Ureter (tissue), 1 donor: ENCODE results near the gene METTL25. TPM values are rescaled to one million over a fixed set of nuclear protein-coding genes. Genes with fewer than 3 reads are reported as not detected.
"Not testable (repeated sequence)": the region's sequence is repeated elsewhere in the genome, so short reads cannot be mapped to it uniquely, and the experiment has no call there.

ENCODE experiments used
- DNase-seq: peaks from one replicate; pipeline ENCODE4 v3.0.0-alpha.2; 2020; ENCODE audit warnings: low spot score
- total RNA-seq: library from RNA; stranded (reverse); gene quantifications from one replicate; pipeline ENCODE4 v1.2.4, GENCODE V29; 2023
- donor health status: DM: yes; HTN: yes; CAD: no.

METTL25 gene, protein sequence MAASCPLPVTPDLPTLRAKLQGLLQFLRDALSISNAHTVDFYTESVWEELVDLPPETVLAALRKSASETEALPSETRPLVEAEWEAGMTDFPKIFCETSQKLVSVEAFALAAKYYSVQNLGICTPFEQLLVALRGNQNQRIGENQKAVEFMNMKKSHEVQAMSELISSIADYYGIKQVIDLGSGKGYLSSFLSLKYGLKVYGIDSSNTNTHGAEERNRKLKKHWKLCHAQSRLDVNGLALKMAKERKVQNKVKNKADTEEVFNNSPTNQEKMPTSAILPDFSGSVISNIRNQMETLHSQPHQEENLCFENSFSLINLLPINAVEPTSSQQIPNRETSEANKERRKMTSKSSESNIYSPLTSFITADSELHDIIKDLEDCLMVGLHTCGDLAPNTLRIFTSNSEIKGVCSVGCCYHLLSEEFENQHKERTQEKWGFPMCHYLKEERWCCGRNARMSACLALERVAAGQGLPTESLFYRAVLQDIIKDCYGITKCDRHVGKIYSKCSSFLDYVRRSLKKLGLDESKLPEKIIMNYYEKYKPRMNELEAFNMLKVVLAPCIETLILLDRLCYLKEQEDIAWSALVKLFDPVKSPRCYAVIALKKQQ
- 17.5 TPM for total RNA-seq

GRCh38 chr12:82358200-82359114 lies at the start of gene METTL25, which contains the start of gene CCDC59:
TSS of gene METTL25 (plus strand) at chr12:82358529. CDS start at chr12:82358566, 37 bp downstream.
TSS of gene CCDC59 (minus strand) at chr12:82358387. CDS start at chr12:82358376, 11 bp downstream.
- peak; percentile 98 for DNase-seq

DNA sequence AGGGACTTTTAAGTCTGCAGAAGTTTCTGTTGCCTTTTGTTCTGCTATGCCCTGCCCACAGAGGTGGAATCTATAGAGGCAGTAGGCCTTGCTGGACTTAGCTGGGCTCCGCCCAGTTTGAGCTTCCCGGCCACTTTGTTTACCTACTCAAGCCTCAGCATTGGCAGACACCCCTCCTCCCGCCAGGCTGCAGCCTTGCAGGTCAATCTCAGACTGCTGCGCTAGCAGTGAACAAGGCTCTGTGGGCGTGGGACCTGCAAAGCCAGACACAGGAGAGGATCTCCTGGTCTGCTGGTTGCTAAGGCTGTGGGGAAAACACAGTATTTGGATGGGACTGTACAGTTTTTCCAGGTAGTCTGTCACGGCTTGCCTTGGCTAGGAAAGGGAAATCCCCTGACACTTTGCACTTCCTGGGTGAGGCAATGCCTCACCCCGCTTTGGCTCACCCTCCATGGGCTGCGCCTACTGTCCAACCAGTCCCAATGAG lies 43.9 kb upstream of the METTL25 start:
- no peak for DNase-seq

DNA sequence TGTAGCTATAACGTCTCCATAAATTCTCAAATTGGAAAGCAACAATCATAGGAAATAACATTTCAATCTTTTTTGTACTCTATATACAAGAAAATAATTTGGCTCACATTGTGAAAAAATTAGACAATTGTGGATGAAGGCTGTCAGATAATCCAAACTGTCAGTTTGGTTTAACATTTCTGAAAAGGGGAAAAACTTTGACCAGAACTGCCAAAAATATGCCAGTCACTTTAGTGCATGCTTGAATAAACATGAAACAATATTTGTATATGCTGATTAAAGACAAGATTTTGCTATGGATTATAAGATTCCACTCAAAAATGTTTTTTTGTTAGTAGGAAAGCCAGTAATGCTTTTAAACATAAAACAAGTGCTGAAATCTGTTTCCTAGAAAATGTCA lies 39.1 kb upstream of the METTL25 start:
- no peak for DNase-seq

GRCh38 chr12:82325540-82326336 lies 32.6 kb upstream of the METTL25 start:
- DNase-seq = no peak

DNA sequence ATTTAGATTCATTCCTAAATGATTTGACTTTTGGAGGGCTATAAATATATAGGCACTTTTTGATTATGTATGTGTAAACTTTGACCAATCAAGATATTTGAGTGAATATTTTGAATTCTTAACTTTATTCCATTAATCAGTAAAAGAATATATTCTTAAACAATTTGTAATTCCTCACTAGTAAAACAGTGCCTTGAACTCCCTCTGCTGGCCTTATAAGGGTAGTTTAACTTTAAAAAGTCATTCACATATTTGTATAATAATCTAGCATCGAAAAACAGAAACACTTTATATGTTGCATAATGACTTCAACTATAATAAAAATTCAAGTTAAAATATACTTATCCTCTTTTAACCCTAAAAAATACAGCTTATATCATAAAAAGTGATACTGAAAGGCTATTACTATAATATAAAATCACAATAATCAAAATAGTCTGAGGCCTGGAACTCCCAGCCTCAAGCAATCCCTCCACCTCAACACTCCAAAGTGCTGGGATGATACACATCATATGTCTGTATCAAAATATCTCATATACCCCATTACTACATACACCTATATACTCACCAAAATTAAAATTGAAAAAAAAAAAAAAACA lies 31.3 kb upstream of the METTL25 start:
- DNase-seq = no peak

GRCh38 chr12:82327861-82328260 lies 30.5 kb upstream of the METTL25 start:
- DNase-seq = no peak

DNA sequence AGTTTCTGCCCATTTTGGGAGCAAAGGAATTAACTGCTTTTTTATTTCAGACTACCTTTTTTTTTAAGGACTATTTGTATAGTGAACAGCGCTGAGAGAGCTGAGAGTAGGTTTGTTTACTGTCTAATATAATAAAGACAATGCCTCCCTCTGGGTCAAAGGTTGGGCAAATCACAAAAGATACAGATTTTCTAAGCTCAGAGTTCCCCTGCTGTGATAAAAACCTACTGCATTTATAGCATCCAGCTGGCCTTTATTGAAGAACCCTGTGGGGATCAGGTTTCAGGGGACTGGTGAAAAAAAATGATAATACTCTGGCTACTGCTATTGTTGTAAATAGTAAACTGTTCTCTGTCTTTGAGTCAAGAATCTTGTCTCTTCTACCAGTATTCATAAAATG lies 28.8 kb upstream of the METTL25 start:
- DNase-seq = no peak

GRCh38 chr12:82350161-82350560 lies 8.2 kb upstream of the METTL25 start:
- DNase-seq = no peak

DNA sequence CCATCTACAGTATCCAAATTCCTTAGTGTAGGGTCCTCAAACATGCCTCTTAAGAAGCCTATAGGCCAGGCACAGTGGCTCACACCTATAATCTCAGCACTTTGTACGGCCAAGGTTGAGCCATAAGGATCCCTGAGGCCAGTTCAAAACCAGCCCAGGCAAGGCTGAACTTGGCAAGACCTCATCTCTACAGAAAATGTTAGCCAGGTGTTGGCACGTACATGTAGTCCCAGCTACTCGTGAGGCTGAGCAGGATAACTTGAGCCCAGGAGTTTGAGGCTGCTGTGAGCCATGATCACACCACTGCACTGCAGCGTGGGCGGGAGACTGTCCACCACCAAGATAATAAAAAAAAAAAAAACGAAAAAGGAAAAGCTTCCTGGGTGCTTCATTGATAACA lies 6.9 kb upstream of the METTL25 start:
- DNase-seq = no peak

DNA sequence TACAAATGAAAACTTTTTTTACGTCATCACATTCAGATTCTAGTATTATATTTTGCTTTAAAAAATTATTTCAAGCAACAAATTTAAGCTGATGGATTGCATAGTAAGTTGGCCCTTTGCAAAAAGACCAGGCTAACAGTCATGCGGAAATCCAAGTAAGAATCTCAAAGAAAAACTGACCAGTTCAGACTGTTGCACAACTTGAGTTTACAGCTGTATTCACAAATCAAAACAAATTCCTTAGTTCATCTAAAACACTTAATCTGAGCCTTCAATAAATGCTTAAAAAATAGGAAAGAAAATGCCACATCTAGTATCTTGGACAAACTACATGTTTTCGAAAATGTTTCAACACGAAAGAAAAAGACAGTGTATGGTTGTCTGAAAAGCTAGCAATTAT lies 989 bp upstream of the METTL25 start:
- no peak for DNase-seq

GRCh38 chr12:82357845-82358199 lies 507 bp upstream of the METTL25 start:
- no peak for DNase-seq

DNA sequence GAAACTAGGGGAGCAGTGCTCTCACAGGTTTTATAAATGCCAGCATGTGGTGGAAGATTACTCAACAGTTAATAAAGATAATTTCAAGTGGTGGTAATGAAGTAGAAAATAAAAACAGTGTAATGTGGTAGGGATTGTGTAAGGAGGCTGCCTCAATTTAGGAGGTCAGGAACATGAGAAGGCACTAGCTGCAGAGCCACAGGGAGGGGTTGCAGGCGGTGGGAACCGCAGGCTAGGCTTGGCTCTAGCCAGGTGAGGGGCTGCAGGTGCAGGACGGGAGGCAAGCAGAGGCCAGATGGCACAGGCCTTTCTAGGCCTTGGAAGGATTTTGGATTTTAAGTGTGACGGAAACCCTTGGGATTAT lies 768 bp downstream of the METTL25 start:
- no peak for DNase-seq

DNA sequence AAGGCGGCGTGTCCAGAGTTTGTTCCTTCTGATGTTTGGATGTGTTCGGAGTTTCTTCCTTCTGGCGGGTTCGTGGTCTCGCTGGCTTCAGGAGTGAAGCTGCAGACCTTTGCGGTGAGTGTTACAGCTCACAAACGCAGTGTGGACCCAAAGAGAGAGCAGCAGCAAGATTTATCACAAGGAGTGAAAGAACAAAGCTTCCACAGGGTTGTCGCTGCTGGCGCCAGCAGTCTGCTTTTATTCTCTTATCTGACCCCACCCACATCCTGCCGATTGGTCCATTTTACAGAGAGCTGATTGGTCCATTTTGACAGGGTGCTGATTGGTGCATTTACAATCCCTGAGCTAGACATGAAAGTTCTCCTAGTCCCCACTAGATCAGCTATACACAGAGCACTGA lies 2.5 kb downstream of the METTL25 start:
- not testable (repeated sequence) for DNase-seq

DNA sequence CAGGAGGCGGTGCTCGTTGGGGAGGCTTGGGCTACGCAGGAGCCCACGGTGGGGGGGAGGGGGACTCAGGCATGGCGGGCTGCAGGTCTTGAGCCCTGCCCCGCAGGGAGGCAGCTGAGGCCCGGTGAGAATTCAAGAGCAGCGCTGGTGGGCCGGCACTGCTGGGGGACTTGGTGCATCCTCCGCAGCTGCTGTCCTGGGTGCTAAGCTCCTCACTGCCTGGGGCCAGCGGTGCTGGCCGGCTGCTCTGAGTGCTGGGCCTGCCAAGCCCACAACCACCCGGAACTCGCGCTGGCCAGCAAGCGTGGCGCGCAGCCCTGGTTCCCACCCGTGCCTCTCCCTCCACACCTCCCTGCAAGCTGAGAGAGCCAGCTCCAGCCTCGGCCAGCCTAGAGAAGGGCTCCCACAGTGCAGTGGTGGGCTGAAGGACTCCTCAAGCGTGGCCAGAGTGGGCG lies 3.2 kb downstream of the METTL25 start:
- DNase-seq = no peak

DNA sequence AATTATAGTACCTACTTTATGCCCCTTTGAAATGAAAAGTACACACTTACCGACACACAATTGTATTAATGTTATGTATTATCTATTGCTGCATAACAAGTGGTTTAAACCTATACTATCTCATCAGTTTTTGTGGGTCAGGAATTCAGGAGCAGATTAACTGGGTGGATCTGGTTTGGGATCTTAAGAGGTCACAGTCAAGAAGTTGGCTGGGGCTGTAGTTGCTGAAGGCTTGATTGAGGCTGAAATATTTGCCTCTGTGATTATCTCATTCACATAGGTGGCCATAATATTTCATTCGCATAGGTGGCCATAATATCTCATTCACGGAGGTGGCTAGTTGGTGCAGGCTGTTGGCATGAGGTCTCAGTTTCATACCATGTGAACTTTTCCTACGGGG lies 5.7 kb downstream of the METTL25 start:
- DNase-seq = no peak

- no peak for DNase-seq
Observed at GRCh38 chr12:82366197-82366596, 7.9 kb downstream of the METTL25 start.

DNA sequence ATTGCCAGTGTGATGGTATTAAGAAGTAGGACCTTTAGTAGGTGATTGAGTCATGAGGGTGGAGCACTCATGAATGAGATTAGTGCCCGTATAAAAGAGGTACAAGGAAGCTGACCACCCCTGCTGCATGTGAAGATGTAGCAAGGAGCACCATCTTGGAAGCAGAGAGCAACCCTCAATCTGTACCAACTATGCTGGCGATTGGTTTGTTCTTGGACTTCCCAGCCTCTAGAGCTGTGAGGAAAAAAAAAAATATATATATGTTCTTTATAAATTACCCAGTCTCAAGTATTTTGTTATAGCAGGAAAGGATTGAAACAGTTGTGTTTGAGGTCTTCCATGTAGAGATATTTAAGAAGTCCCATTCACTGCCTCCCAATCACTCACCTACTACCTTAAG lies 16.9 kb downstream of the METTL25 start:
- no peak for DNase-seq

DNA sequence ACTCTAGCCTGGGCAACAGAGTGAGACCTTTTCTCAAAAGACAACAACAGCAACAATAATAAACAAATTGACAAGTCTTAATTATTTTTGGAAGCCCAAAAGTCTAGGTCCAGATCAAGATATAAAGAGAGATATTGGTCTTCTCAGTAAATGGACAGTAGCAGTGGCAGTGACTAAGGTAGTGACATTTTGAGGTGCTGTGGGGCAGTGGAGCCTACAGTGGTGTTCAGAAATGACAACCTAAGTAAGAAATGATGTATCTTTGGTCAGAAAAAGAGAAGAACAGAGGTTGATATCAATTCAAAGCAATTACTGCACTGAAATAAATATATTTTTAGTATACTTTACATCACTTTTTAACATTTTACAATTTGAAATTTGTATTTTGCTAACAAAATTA lies 20.7 kb downstream of the METTL25 start:
- no peak for DNase-seq

- DNase-seq = no peak
Observed at GRCh38 chr12:82383930-82384552, 25.7 kb downstream of the METTL25 start.

DNA sequence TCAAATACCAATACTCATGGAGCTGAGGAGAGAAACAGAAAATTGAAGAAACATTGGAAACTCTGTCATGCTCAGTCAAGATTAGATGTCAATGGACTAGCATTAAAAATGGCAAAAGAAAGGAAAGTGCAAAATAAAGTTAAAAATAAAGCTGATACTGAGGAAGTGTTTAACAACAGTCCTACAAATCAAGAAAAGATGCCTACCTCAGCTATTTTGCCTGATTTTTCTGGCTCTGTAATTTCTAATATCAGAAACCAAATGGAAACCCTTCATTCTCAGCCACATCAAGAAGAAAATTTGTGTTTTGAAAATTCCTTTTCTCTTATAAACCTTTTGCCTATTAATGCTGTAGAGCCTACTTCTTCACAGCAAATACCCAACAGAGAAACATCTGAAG lies 40.5 kb downstream of the METTL25 start:
- DNase-seq = no peak
